GM18873 (cell line): ENCODE data around the gene SPDYE3.
A peak's percentile ranks its signal among the peaks of the same experiment; 100 is the strongest.
"Not testable (repeated sequence)": the region's sequence is repeated elsewhere in the genome, so short reads cannot be mapped to it uniquely, and the experiment has no call there.

Experiments
- ATAC-seq: cut with Tn5 transposase; IDR thresholded peaks from one replicate; pipeline ENCODE4 v1.9.1; 2021; ENCODE audit warnings: mild to moderate bottlenecking, moderate library complexity, moderate number of reproducible peaks; ENCODE audit not compliant: unreplicated experiment, low FRiP score

SPDYE3 gene, protein sequence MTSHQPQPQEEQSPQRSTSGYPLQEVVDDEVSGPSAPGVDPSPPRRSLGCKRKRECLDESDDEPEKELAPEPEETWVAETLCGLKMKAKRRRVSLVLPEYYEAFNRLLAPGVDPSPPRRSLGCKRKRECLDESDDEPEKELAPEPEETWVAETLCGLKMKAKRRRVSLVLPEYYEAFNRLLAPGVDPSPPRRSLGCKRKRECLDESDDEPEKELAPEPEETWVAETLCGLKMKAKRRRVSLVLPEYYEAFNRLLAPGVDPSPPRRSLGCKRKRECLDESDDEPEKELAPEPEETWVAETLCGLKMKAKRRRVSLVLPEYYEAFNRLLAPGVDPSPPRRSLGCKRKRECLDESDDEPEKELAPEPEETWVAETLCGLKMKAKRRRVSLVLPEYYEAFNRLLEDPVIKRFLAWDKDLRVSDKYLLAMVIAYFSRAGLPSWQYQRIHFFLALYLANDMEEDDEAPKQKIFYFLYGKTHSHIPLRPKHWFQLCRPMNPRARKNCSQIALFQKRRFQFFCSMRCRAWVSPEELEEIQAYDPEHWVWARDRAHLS

GRCh38 chr7:100307402-100307801, at the start of gene SPDYE3:
TSS of gene SPDYE3 (plus strand) at chr7:100307702. CDS start at chr7:100307886, 184 bp downstream.
- not testable (repeated sequence) for ATAC-seq

GRCh38 chr7:100259984-100260383, 47.5 kb upstream of the SPDYE3 start:
- ATAC-seq, result not testable (repeated sequence)

GRCh38 chr7:100262896-100263295, 44.6 kb upstream of the SPDYE3 start:
- ATAC-seq, result not testable (repeated sequence)

- not testable (repeated sequence) for ATAC-seq
Measured at GRCh38 chr7:100264223-100264622, 43.3 kb upstream of the SPDYE3 start.

DNA sequence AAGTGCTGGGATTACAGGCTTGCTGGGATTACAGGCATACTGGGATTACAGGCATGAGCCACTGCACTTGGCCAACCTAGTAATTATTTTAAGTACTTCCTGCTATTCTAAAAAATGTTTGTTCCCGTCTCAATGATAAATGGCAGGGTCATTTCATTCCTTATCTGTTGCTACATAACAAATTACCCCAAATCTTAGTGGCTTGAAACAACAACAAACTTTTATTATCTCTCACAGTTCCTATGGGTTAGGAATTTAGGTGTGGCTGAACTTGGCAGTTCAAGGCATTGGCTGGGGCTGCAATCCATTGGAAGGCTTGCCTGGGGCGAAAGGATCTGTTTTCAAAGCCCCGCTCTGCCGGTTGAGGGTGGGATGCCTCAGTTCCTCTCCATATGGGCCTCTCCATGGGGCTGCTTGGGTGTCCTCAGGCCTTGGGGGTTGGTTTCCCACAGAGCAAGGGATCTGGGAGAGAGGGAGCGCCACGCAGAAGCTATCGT, 42.8 kb upstream of the SPDYE3 start:
- not testable (repeated sequence) for ATAC-seq

- not testable (repeated sequence) for ATAC-seq
Measured at GRCh38 chr7:100265851-100266250, 41.7 kb upstream of the SPDYE3 start.

GRCh38 chr7:100266576-100267354, 40.7 kb upstream of the SPDYE3 start:
- ATAC-seq, result no peak

DNA sequence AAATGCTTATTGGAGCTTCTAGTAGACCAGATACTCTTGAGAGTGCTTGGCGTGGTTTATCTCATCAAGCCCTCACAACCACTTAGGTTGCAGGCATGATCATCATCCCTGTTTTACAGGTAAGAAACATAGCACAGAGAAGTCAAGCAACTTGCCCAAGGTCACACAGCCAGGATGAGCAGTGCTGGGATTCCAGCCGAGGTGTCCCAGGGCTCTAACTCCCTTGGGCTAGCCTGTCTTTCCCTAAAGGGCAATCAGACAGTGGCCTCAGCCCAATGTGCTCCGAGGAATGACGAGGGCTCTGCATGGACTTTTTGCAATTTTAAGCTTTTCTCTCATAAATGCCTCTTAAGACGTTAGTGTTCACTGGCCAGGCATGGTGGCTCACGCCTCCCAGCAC, 39.9 kb upstream of the SPDYE3 start:
- ATAC-seq, result no peak

DNA sequence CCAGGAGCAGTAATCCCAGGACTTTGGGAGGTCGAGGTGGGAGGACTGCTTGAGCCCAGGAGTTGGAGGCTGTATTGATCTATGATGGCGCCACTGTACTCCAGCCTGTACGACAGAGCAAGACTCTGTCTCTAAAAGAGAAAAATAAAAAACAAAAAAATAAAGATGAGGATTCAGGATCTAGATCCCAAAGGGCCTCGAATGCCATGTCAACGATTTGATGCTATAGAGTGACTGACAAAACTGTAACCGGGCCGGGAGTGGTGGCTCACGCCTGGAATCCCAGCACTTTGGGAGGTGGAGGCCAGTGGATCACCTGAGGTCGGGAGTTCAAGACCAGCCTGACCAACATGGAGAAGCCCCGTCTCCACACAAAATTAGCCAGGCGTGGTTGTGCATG, 38.6 kb upstream of the SPDYE3 start:
- not testable (repeated sequence) for ATAC-seq

- ATAC-seq, result not testable (repeated sequence)
Measured at GRCh38 chr7:100269306-100270045, 38.0 kb upstream of the SPDYE3 start.

- ATAC-seq, result not testable (repeated sequence)
Measured at GRCh38 chr7:100270046-100270918, 37.2 kb upstream of the SPDYE3 start.

GRCh38 chr7:100270941-100271593, 36.4 kb upstream of the SPDYE3 start:
- not testable (repeated sequence) for ATAC-seq

GRCh38 chr7:100271716-100272537, 35.6 kb upstream of the SPDYE3 start:
- ATAC-seq, result peak; percentile 70

DNA sequence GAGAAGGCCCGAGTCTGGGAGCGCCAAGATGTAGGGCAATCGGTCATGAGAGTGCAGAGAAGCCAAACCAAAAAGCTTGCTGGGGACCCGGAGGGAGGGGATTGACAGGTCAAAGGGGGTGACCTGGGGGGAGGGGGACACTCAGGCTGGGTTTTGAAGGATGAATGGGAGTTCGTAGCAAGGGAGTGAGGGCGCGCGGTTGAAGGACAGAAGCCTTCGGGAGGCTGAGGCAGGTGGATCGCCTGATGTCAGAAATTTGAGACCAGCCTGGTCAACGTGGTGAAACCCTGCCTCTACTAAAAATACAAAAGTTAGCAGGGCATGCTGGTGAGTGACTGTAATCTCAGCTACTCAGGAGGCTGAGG, 35.0 kb upstream of the SPDYE3 start:
- not testable (repeated sequence) for ATAC-seq

GRCh38 chr7:100275120-100275519, 32.4 kb upstream of the SPDYE3 start:
- no peak for ATAC-seq

- ATAC-seq, result not testable (repeated sequence)
Measured at GRCh38 chr7:100276126-100276525, 31.4 kb upstream of the SPDYE3 start.

DNA sequence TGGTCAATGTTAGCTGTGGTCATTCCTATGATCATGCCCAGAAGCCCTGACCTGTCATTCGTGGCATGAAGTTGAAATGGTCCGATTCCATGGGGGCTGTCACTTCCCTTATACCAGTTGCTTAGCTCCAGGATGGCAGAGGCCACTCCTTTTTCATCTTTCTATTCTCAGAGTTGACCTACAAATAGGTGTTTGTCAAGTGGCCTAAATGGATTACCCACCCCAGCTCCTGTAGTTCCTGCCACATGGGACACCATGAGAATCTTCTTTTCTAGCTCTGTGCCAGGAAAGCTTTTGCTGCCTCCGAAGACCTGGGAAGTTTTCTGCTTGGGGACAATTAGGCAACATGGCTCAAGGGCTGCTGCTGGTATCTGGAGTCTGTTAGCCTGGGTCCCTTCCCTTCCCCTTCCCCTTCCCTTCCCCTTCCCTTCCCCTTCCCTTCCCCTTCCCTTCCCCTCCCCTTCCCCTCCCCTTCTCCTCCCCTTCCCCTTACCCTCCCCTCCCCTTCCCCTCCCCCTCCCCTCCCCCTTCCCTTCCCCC, 25.4 kb upstream of the SPDYE3 start:
- ATAC-seq, result not testable (repeated sequence)

GRCh38 chr7:100283147-100283546, 24.4 kb upstream of the SPDYE3 start:
- ATAC-seq, result not testable (repeated sequence)
